HepG2 (cell line): Measurements from ENCODE around the gene CBX2. TPM values are rescaled to one million over a fixed set of nuclear protein-coding genes. Genes with fewer than 3 reads are reported as not detected.

Source experiments
- HIC2 ChIP-seq: sonication (generic); formaldehyde crosslinking; IDR thresholded peaks from 2 replicates; pipeline ENCODE4 v1.9.0; 2022; ENCODE audit warnings: low read depth, missing genetic modification reagents
- HNF4A ChIP-seq: sonication (generic); formaldehyde crosslinking; IDR thresholded peaks from 2 replicates; pipeline ENCODE4 v1.4.0; 2020; ENCODE audit warnings: missing genetic modification reagents
- IKZF1 ChIP-seq: fragments of 450-650 bp; IDR thresholded peaks from 2 replicates; pipeline ENCODE4 v1.7.1; 2016
- MED1 ChIP-seq: sonication (generic); formaldehyde crosslinking; IDR thresholded peaks from 2 replicates; pipeline ENCODE4 v1.4.0; 2020; ENCODE audit warnings: missing genetic modification reagents
- TFDP1 ChIP-seq: IDR thresholded peaks from 2 replicates; pipeline ENCODE4 v1.6.1; 2016; ENCODE audit warnings: missing compliant biosample characterization, missing genetic modification reagents, borderline replicate concordance
- ZFP36 ChIP-seq: fragments of 150-350 bp; IDR thresholded peaks from 2 replicates; pipeline ENCODE4 v1.6.1; 2018; ENCODE audit warnings: borderline replicate concordance, low read length, low read depth; ENCODE audit not compliant: partially characterized antibody
- ZMYM3 ChIP-seq: sonication (generic); formaldehyde crosslinking; IDR thresholded peaks from 2 replicates; pipeline ENCODE4 v1.5.1; 2020; ENCODE audit warnings: mild to moderate bottlenecking, missing genetic modification reagents
- ZNF512 ChIP-seq: sonication (generic); formaldehyde crosslinking; IDR thresholded peaks from 2 replicates; pipeline ENCODE4 v1.4.0; 2020; ENCODE audit warnings: mild to moderate bottlenecking, missing genetic modification reagents
- ZNF687 ChIP-seq: sonication (generic); formaldehyde crosslinking; IDR thresholded peaks from 2 replicates; pipeline ENCODE4 v1.5.1; 2020; ENCODE audit warnings: mild to moderate bottlenecking, missing genetic modification reagents, moderate library complexity
- ZNF784 ChIP-seq: sonication (generic); formaldehyde crosslinking; IDR thresholded peaks from 2 replicates; pipeline ENCODE4 v1.5.1; 2020; ENCODE audit warnings: missing genetic modification reagents, mild to moderate bottlenecking, borderline replicate concordance
- ZNF879 ChIP-seq: sonication (generic); formaldehyde crosslinking; IDR thresholded peaks from 2 replicates; pipeline ENCODE4 v1.8.1; 2023; ENCODE audit warnings: missing genetic modification reagents
- polyA plus RNA-seq, 8 experiments: library from polyadenylated mRNA; depleted of rRNA in 3 of 8; stranded (reverse) in 7 of 8; unstranded in 1 of 8; fragments of >200 nt; fragmentation: Illumina TruSeq in 4 of 8; extraction: Trizol in 4 of 8; gene quantifications; 2 replicates each; pipeline versions ENCODE4 v1.2.1 to v1.2.3, GENCODE V29; 2011 to 2016; ENCODE audit warnings: low read depth in 4 of 8, missing spikeins in 1 of 8, mixed read lengths in 1 of 8; ENCODE audit not compliant: insufficient read depth in 1 of 8
- total RNA-seq, 5 experiments: library from RNA; depleted of rRNA; stranded (reverse); fragments of >200 nt; fragmentation: Illumina TruSeq; extraction: Trizol; gene quantifications; 2 replicates each; pipeline ENCODE4 v1.2.3, GENCODE V29; 2016; ENCODE audit warnings: low read depth in 1 of 5

CBX2 gene
- total and polyA plus RNA-seq, 2 of the 13 experiments (the other 11 are each of a cell fraction or from before 2014, with no cell fraction given), result 14.5 to 31.1 TPM

GRCh38 chr17:79774561-79774975 lies 3.4 kb upstream of the CBX2 start (continued):
- TF ChIP-seq ZNF512, result no peak
- TF ChIP-seq ZFP36, result peak; percentile 62
- TF ChIP-seq ZNF687 (CRISPR knock-in tag), result peak; percentile 88
- TF ChIP-seq HIC2 (CRISPR knock-in tag), result peak; percentile 54; the same call in 1 of the 2 replicates
- TF ChIP-seq IKZF1, result no peak
- TF ChIP-seq MED1, result peak; percentile 24; the same call in 1 of the 2 replicates
- peak; percentile 24; the same call in 1 of the 2 replicates for TF ChIP-seq ZMYM3 (CRISPR knock-in tag)
- TF ChIP-seq ZNF784 (CRISPR knock-in tag), result no peak
- TF ChIP-seq ZNF879 (CRISPR knock-in tag), result no peak
- no peak for TF ChIP-seq HNF4A
- no peak for TF ChIP-seq TFDP1 (CRISPR knock-in tag)
